Testis (tissue), 2 donors: Measurements from ENCODE around the gene OR6X1.

Experiments
- POLR2A ChIP-seq: fragments of 450-650 bp; IDR thresholded peaks from one replicate; pipeline ENCODE4 v1.6.1; 2017; ENCODE audit warnings: antibody characterized with exemption, mild to moderate bottlenecking, moderate library complexity
- TF ChIP-seq, protein P1 (sequence below), 3 experiments: fragments of 450-650 bp in 2 of 3; fragments of 200-600 bp in 1 of 3; sonication (generic) in 1 of 3; IDR thresholded peaks; one replicate each; pipeline ENCODE4 v1.5.1; 2016 to 2019; ENCODE audit warnings: antibody characterized with exemption in 3 of 3, mild to moderate bottlenecking in 2 of 3, moderate library complexity in 1 of 3

DNA sequence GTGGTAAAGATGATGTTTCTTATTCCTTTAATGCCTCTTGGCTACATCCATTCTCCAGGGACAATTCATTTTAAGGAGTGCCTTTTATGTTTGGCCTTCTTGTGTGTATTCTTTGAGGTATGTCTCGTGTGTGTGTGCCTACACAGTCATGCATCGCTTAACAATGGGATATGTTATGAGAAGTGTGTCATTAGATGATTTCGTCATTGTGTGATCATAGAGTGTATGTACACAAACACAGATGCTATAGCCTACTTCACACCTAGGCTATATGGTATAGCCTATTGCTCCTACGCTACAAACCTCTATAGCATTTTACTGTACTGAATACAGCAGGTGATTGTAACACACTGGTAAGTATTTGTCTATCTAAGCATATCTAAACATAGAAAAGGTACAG is 35.8 kb downstream of the OR6X1 start:
- TF ChIP-seq, protein P1, sequence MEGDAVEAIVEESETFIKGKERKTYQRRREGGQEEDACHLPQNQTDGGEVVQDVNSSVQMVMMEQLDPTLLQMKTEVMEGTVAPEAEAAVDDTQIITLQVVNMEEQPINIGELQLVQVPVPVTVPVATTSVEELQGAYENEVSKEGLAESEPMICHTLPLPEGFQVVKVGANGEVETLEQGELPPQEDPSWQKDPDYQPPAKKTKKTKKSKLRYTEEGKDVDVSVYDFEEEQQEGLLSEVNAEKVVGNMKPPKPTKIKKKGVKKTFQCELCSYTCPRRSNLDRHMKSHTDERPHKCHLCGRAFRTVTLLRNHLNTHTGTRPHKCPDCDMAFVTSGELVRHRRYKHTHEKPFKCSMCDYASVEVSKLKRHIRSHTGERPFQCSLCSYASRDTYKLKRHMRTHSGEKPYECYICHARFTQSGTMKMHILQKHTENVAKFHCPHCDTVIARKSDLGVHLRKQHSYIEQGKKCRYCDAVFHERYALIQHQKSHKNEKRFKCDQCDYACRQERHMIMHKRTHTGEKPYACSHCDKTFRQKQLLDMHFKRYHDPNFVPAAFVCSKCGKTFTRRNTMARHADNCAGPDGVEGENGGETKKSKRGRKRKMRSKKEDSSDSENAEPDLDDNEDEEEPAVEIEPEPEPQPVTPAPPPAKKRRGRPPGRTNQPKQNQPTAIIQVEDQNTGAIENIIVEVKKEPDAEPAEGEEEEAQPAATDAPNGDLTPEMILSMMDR (IDR thresholded peaks at IDR 0.05), result no peak
- no peak for TF ChIP-seq POLR2A
